GM19463 (cell line): Measurements from ENCODE around the gene FASTK.
A peak's percentile ranks its signal among the peaks of the same experiment; 100 is the strongest.

Experiments used
- ATAC-seq: cut with Tn5 transposase; IDR thresholded peaks from one replicate; pipeline ENCODE4 v1.9.1; 2021; ENCODE audit warnings: mild to moderate bottlenecking, moderate library complexity; ENCODE audit not compliant: unreplicated experiment

Gene FASTK

GRCh38 chr7:151083071-151083823 lies 2.6 kb upstream of the FASTK start, which contains the start of gene TMUB1:
Gene TMUB1 (minus strand): TSS chr7:151083493. CDS start chr7:151082563, 930 bp downstream.
- ATAC-seq, result peak; percentile 43

- ATAC-seq, result no peak
These were observed 1.8 kb upstream of the FASTK start for GRCh38 chr7:151082141-151083070.

GRCh38 chr7:151081170-151082101 lies 827 bp upstream of the FASTK start:
- no peak for ATAC-seq

GRCh38 chr7:151080067-151080521 lies 515 bp downstream of the FASTK start:
- ATAC-seq, result peak; percentile 2

GRCh38 chr7:151079199-151079910 lies 1.3 kb downstream of the FASTK start:
- ATAC-seq, result no peak

GRCh38 chr7:151078233-151079040 lies 2.2 kb downstream of the FASTK start:
- no peak for ATAC-seq

GRCh38 chr7:151077705-151078232 lies 2.8 kb downstream of the FASTK start:
- no peak for ATAC-seq

GRCh38 chr7:151076863-151077704 lies 3.5 kb downstream of the FASTK start:
- no peak for ATAC-seq

GRCh38 chr7:151075978-151076426 lies 4.6 kb downstream of the FASTK start:
- ATAC-seq, result no peak

GRCh38 chr7:151075662-151075971 lies 5.0 kb downstream of the FASTK start:
- no peak for ATAC-seq

- no peak for ATAC-seq
These were observed 5.6 kb downstream of the FASTK start for GRCh38 chr7:151074817-151075661.

GRCh38 chr7:151073990-151074389 lies 6.6 kb downstream of the FASTK start:
- ATAC-seq, result no peak

GRCh38 chr7:151071032-151071866 lies 9.4 kb downstream of the FASTK start:
- no peak for ATAC-seq

- ATAC-seq, result no peak
These were observed 10.0 kb downstream of the FASTK start for GRCh38 chr7:151070574-151070960.

- ATAC-seq, result no peak
These were observed 10.6 kb downstream of the FASTK start for GRCh38 chr7:151069841-151070573.
